OCI-M2 (cell line): Measurements from ENCODE around the gene VKORC1L1.
"Not testable (repeated sequence)": the region's sequence is repeated elsewhere in the genome, so short reads cannot be mapped to it uniquely, and the experiment has no call there.

Experiments used
- DNase-seq: peaks from one replicate; lab custom pipeline; 2025; ENCODE audit not compliant: unreplicated experiment; lab: John Stamatoyannopoulos, UW

VKORC1L1 gene

GRCh38 chr7:65884983-65885382 lies 12.1 kb downstream of the VKORC1L1 start:
- not testable (repeated sequence) for DNase-seq

GRCh38 chr7:65885533-65885932 lies 12.7 kb downstream of the VKORC1L1 start:
- not testable (repeated sequence) for DNase-seq

GRCh38 chr7:65888434-65889156 lies 15.7 kb downstream of the VKORC1L1 start:
- DNase-seq = not testable (repeated sequence)

GRCh38 chr7:65889722-65890121 lies 16.8 kb downstream of the VKORC1L1 start:
- DNase-seq = not testable (repeated sequence)

GRCh38 chr7:65892161-65892560 lies 19.3 kb downstream of the VKORC1L1 start:
- no peak for DNase-seq

GRCh38 chr7:65892835-65893234 lies 20.0 kb downstream of the VKORC1L1 start:
- DNase-seq = no peak

- DNase-seq = no peak
Measured at GRCh38 chr7:65896279-65896870, 23.5 kb downstream of the VKORC1L1 start.

GRCh38 chr7:65897289-65897688 lies 24.4 kb downstream of the VKORC1L1 start:
- DNase-seq = not testable (repeated sequence)

- not testable (repeated sequence) for DNase-seq
Measured at GRCh38 chr7:65898677-65899447, 26.0 kb downstream of the VKORC1L1 start.

GRCh38 chr7:65902306-65902705 lies 29.4 kb downstream of the VKORC1L1 start:
- no peak for DNase-seq

- no peak for DNase-seq
Measured at GRCh38 chr7:65907501-65908198, 34.8 kb downstream of the VKORC1L1 start.

GRCh38 chr7:65910237-65910636 lies 37.4 kb downstream of the VKORC1L1 start:
- no peak for DNase-seq

GRCh38 chr7:65912237-65912636 lies 39.4 kb downstream of the VKORC1L1 start:
- DNase-seq = no peak

- DNase-seq = no peak
Measured at GRCh38 chr7:65915921-65916657, 43.2 kb downstream of the VKORC1L1 start.

GRCh38 chr7:65923316-65923715 lies 50.4 kb downstream of the VKORC1L1 start:
- DNase-seq = no peak

- no peak for DNase-seq
Measured at GRCh38 chr7:65924193-65924592, 51.3 kb downstream of the VKORC1L1 start.

- no peak for DNase-seq
Measured at GRCh38 chr7:65925040-65925439, 52.2 kb downstream of the VKORC1L1 start.

GRCh38 chr7:65926588-65926987 lies 53.7 kb downstream of the VKORC1L1 start:
- DNase-seq = no peak

GRCh38 chr7:65927489-65928448 lies 54.9 kb downstream of the VKORC1L1 start:
- DNase-seq = peak; percentile 60
